Neuronal stem cell (in vitro differentiated cells): Measurements from ENCODE around the gene GABARAPL2.

Source experiments
- DNase-seq: peaks from one replicate; pipeline ENCODE4 v3.0.0-alpha.2; 2013; ENCODE audit warnings: low spot score
- H2AFZ ChIP-seq: one replicate; pipeline ENCODE4 v1.6.1; 2013; ENCODE audit warnings: mild to moderate bottlenecking, low read length, inconsistent platforms
- H2AK5ac ChIP-seq: 2 replicates; pipeline ENCODE4 v1.6.1; 2013; ENCODE audit warnings: low read depth, mild to moderate bottlenecking, inconsistent platforms, low read length, moderate library complexity, mixed read lengths
- H2BK120ac ChIP-seq: 2 replicates; pipeline ENCODE4 v1.6.1; 2013; ENCODE audit warnings: low read depth, mild to moderate bottlenecking, inconsistent platforms, low read length, moderate library complexity, mixed read lengths
- H2BK12ac ChIP-seq: one replicate; pipeline ENCODE4 v1.6.1; 2013; ENCODE audit warnings: low read length, inconsistent platforms
- H2BK15ac ChIP-seq: 2 replicates; pipeline ENCODE4 v1.6.1; 2013; ENCODE audit warnings: mild to moderate bottlenecking, low read length, inconsistent platforms, mixed read lengths
- H2BK5ac ChIP-seq: one replicate; pipeline ENCODE4 v1.6.1; 2013; ENCODE audit warnings: inconsistent platforms, mild to moderate bottlenecking, low read length, moderate library complexity
- H3K14ac ChIP-seq: one replicate; pipeline ENCODE4 v1.6.1; 2013; ENCODE audit warnings: low read length, inconsistent platforms
- H3K18ac ChIP-seq: 2 replicates; pipeline ENCODE4 v1.6.1; 2013; ENCODE audit warnings: low read length, inconsistent platforms
- H3K23ac ChIP-seq: 2 replicates; pipeline ENCODE4 v1.6.1; 2013; ENCODE audit warnings: low read depth, mild to moderate bottlenecking, mixed read lengths, low read length, inconsistent platforms; ENCODE audit not compliant: poor library complexity
- H3K27ac ChIP-seq: replicated peaks from 3 replicates; pipeline ENCODE4 v1.5.1; 2013; ENCODE audit warnings: low read length, inconsistent platforms
- H3K27me3 ChIP-seq, 3 experiments: 2 replicates each; pipeline ENCODE4 v1.6.1; 2013; ENCODE audit warnings: low read length in 3 of 3, mild to moderate bottlenecking in 2 of 3, inconsistent platforms in 1 of 3, low read depth in 1 of 3, mixed read lengths in 1 of 3, moderate library complexity in 1 of 3; ENCODE audit not compliant: control insufficient read depth in 3 of 3, insufficient read depth in 3 of 3
- H3K36me3 ChIP-seq, 2 donors: replicated peaks in 1 of 2; 2 replicates each; pipeline ENCODE4 v1.6.1; 2013; ENCODE audit warnings: low read length in 2 of 2; ENCODE audit not compliant: control insufficient read depth in 2 of 2, insufficient read depth in 2 of 2
- H3K4ac ChIP-seq: 2 replicates; pipeline ENCODE4 v1.6.1; 2013; ENCODE audit warnings: inconsistent platforms, mild to moderate bottlenecking, low read length, moderate library complexity
- H3K4me1 ChIP-seq, 2 donors: 1 replicate in 1 of 2; 2 replicates in 1 of 2; pipeline ENCODE4 v1.6.1; 2013; ENCODE audit warnings: low read length in 2 of 2, low read depth in 1 of 2; ENCODE audit not compliant: control insufficient read depth in 2 of 2, insufficient read depth in 1 of 2
- H3K4me2 ChIP-seq: one replicate; pipeline ENCODE4 v1.6.1; 2013; ENCODE audit warnings: mild to moderate bottlenecking, low read length, inconsistent platforms; ENCODE audit not compliant: insufficient read depth, poor library complexity, severe bottlenecking
- H3K4me3 ChIP-seq, 2 donors: 2 replicates each; pipeline ENCODE4 v1.5.1; 2013; ENCODE audit warnings: low read length in 2 of 2, mild to moderate bottlenecking in 2 of 2, inconsistent platforms in 1 of 2, moderate library complexity in 1 of 2
- H3K79me1 ChIP-seq: one replicate; pipeline ENCODE4 v1.6.1; 2013; ENCODE audit warnings: low read depth, mild to moderate bottlenecking, inconsistent platforms, low read length, moderate library complexity
- H3K9ac ChIP-seq: one replicate; pipeline ENCODE4 v1.6.1; 2013; ENCODE audit warnings: mild to moderate bottlenecking, low read depth, low read length, inconsistent platforms; ENCODE audit not compliant: poor library complexity
- H3K9me3 ChIP-seq, 2 donors: replicated peaks in 1 of 2; 2 replicates each; pipeline versions ENCODE3 to v1.6.1; 2013; ENCODE audit warnings: low read length in 2 of 2, mild to moderate bottlenecking in 2 of 2, inconsistent platforms in 1 of 2, low read depth in 1 of 2, mixed read lengths in 1 of 2, moderate library complexity in 1 of 2; ENCODE audit not compliant: control insufficient read depth in 2 of 2, insufficient read depth in 1 of 2
- H4K8ac ChIP-seq: one replicate; pipeline ENCODE4 v1.6.1; 2013; ENCODE audit warnings: low read depth, mild to moderate bottlenecking, inconsistent platforms, low read length, moderate library complexity
- H4K91ac ChIP-seq: one replicate; pipeline ENCODE4 v1.6.1; 2013; ENCODE audit warnings: low read length, low read depth, mild to moderate bottlenecking, inconsistent platforms; ENCODE audit not compliant: poor library complexity
- WGBS, 2 donors: extraction: QIAGEN DNeasy Blood & Tissue Kit; methylation state at CpG; one replicate each; pipeline ENCODE4 v1.1.7; 2013; ENCODE audit warnings: missing lambda C conversion rate in 2 of 2, mixed read lengths in 1 of 2; ENCODE audit not compliant: insufficient read length in 2 of 2, insufficient replicate concordance in 1 of 2; ENCODE audit errors: extremely low coverage in 2 of 2; 5-methylcytosine and 5-hydroxymethylcytosine counted together

Gene GABARAPL2

DNA sequence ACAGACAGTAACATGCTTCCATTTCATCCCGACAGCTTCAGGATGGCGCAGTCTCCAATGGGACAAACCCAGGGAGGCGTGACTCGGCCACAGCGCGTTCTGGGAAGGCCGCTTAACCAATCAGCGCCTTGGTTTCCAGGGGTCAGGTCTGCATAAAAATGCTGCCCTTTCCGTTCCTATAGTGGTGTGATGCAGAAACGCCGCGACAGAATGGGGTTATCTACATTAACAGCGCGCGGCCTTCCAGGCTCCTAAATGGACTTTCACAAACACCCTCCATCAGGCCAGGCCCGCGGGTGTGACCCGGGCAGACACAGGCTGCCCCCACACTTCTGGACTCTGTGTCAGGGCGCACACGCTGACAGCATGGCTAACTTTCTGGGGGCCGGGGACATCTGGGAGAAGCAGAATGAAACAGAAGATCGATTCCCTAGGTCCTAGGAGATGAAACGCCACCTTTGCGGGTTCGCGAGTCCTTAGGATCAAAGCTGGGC is 10.9 kb upstream of the GABARAPL2 start:
- peak overlapping the region; percentile 90 for H2AFZ ChIP-seq
- peak overlapping the region; percentile 100 for H3K4me2 ChIP-seq
- H3K79me1 ChIP-seq: peaks cover 6% of the 10 kb centered on the region
- H3K27me3 ChIP-seq: no peaks in the 10 kb centered on the region
- peak overlapping the region; percentile 79 to 93 for H3K4me3 ChIP-seq
- no peak overlapping the region for H4K8ac ChIP-seq
- no peaks in the 10 kb centered on the region for H3K36me3 ChIP-seq
- peak; percentile 79 for DNase-seq
- H3K18ac ChIP-seq: peak overlapping the region; percentile 90
- peak overlapping the region; percentile 34 for H3K27ac ChIP-seq
- no peak overlapping the region for H3K4ac ChIP-seq
- peak overlapping the region; percentile 73 for H2AK5ac ChIP-seq
- H2BK15ac ChIP-seq: peak overlapping the region; percentile 95
- H3K14ac ChIP-seq: peak overlapping the region; percentile 84
- H3K23ac ChIP-seq: peak overlapping the region; percentile 87
- no peak overlapping the region for H2BK12ac ChIP-seq
- WGBS, 2 donors: no CpG with 5 or more reads among the region's 26 CpGs
- H2BK120ac ChIP-seq: no peak overlapping the region
- H3K9ac ChIP-seq: peak overlapping the region; percentile 97
- no peak overlapping the region for H4K91ac ChIP-seq
- peak overlapping the region; percentile 97 for H2BK5ac ChIP-seq
- peaks cover 2 to 18% of the 10 kb centered on the region in 2 donors for H3K4me1 ChIP-seq
- no peaks in the 10 kb centered on the region for H3K9me3 ChIP-seq

GRCh38 chr16:75555707-75556430 is 10.3 kb upstream of the GABARAPL2 start, which contains the start of gene TMEM231:
Gene TMEM231, minus strand, starts transcription at chr16:75556252. Its CDS starts 43 bp downstream, at chr16:75556209.
- H3K14ac ChIP-seq: peak within 1 kb of the TSS; percentile 84
- peak; percentile 92 for DNase-seq
- H2BK120ac ChIP-seq: no peak within 1 kb of the TSS
- no peak within 1 kb of the TSS for H4K91ac ChIP-seq
- H2BK15ac ChIP-seq: peak within 1 kb of the TSS; percentile 95
- no peaks in the 10 kb centered on the region for H3K9me3 ChIP-seq
- peak within 1 kb of the TSS; percentile 97 for H2BK5ac ChIP-seq
- H3K4me2 ChIP-seq: peak within 1 kb of the TSS; percentile 100
- no peak within 1 kb of the TSS for H4K8ac ChIP-seq
- H3K36me3 ChIP-seq: no peaks in the 10 kb centered on the region
- H3K4ac ChIP-seq: peak within 1 kb of the TSS; percentile 27
- peaks cover 4% of the 10 kb centered on the region for H3K79me1 ChIP-seq
- H3K9ac ChIP-seq: peak within 1 kb of the TSS; percentile 97
- peak within 1 kb of the TSS; percentile 50 for H3K27ac ChIP-seq
- H3K4me3 ChIP-seq: peak within 1 kb of the TSS; percentile 79 to 93
- H2AK5ac ChIP-seq: peak within 1 kb of the TSS; percentile 73
- H3K18ac ChIP-seq: peak within 1 kb of the TSS; percentile 90
- no CpG with 5 or more reads among the region's 75 CpGs for WGBS, 2 donors
- H3K27me3 ChIP-seq: no peaks in the 10 kb centered on the region
- peaks cover 5 to 19% of the 10 kb centered on the region in 2 donors for H3K4me1 ChIP-seq
- H2BK12ac ChIP-seq: no peak within 1 kb of the TSS
- H2AFZ ChIP-seq: peak within 1 kb of the TSS; percentile 90
- H3K23ac ChIP-seq: peak within 1 kb of the TSS; percentile 87

GRCh38 chr16:75556431-75556950 is 9.7 kb upstream of the GABARAPL2 start:
- no peak overlapping the region for H4K8ac ChIP-seq
- H3K36me3 ChIP-seq: no peaks in the 10 kb centered on the region
- H3K9ac ChIP-seq: no peak overlapping the region
- H2AFZ ChIP-seq: peak overlapping the region; percentile 90
- no peak overlapping the region for H2BK5ac ChIP-seq
- H2AK5ac ChIP-seq: no peak overlapping the region
- H3K9me3 ChIP-seq: no peaks in the 10 kb centered on the region
- H3K18ac ChIP-seq: no peak overlapping the region
- peak overlapping the region in 1 of 2 donors; percentile 79 for H3K4me3 ChIP-seq
- no peak overlapping the region for H3K4ac ChIP-seq
- no peak overlapping the region for H2BK15ac ChIP-seq
- no peak overlapping the region for H3K27ac ChIP-seq
- H3K4me1 ChIP-seq: peaks cover 5 to 19% of the 10 kb centered on the region in 2 donors
- no CpG with 5 or more reads among the region's 16 CpGs for WGBS, 2 donors
- H3K4me2 ChIP-seq: peak overlapping the region; percentile 100
- no peak for DNase-seq
- H2BK120ac ChIP-seq: no peak overlapping the region
- no peak overlapping the region for H2BK12ac ChIP-seq
- H3K14ac ChIP-seq: no peak overlapping the region
- H3K79me1 ChIP-seq: peaks cover 4% of the 10 kb centered on the region
- no peaks in the 10 kb centered on the region for H3K27me3 ChIP-seq
- no peak overlapping the region for H3K23ac ChIP-seq
- no peak overlapping the region for H4K91ac ChIP-seq

DNA sequence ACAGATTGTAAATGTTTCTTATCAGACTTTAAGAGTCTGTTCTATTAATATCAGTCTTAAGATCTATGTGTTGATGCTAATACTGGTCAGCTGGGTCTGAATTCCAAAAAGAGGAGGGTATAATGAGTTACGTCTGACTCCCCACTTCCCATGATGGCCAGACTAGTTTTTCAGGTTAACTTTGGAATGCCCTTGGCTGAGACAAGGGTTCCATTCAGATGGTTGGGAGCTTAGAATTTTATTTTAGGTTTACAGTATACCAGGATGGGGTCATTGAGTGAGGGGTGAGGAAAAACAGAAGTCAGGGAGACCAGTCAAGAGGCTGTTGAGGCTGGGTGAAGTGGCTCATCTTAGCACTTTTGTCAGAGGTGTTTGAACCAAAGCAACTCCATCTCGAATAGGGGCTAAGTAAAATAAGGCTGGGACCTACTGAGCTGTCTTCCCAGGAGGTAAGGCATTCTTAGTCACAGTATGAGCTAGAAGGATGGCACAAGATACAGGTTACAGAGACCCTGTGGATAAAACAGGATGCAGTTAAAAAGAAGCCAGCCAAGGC is 7.3 kb upstream of the GABARAPL2 start:
- H4K8ac ChIP-seq: no peak overlapping the region
- no peak overlapping the region for H4K91ac ChIP-seq
- H2BK15ac ChIP-seq: no peak overlapping the region
- no peak overlapping the region for H3K4me2 ChIP-seq
- H2AK5ac ChIP-seq: no peak overlapping the region
- no peaks in the 10 kb centered on the region for H3K36me3 ChIP-seq
- no peak overlapping the region for H3K27ac ChIP-seq
- DNase-seq: no peak
- H3K18ac ChIP-seq: no peak overlapping the region
- no peak overlapping the region for H3K23ac ChIP-seq
- no peak overlapping the region for H3K14ac ChIP-seq
- no peak overlapping the region for H3K4me3 ChIP-seq
- no peak overlapping the region for H2BK120ac ChIP-seq
- H2AFZ ChIP-seq: peak overlapping the region; percentile 86
- peaks cover 4% of the 10 kb centered on the region for H3K79me1 ChIP-seq
- H3K27me3 ChIP-seq: no peaks in the 10 kb centered on the region
- peaks cover 5 to 19% of the 10 kb centered on the region in 2 donors for H3K4me1 ChIP-seq
- no peaks in the 10 kb centered on the region for H3K9me3 ChIP-seq
- no peak overlapping the region for H2BK12ac ChIP-seq
- WGBS, 2 donors: no CpG with 5 or more reads among the region's 2 CpGs
- no peak overlapping the region for H2BK5ac ChIP-seq
- H3K4ac ChIP-seq: no peak overlapping the region
- no peak overlapping the region for H3K9ac ChIP-seq
